Prostate gland (tissue), 2 donors: ENCODE data around the gene DMP1.

Source experiments
- POLR2A ChIP-seq: fragments of 450-650 bp; IDR thresholded peaks from one replicate; pipeline ENCODE4 v1.6.1; 2016; ENCODE audit warnings: antibody characterized with exemption, mild to moderate bottlenecking
- POLR2AphosphoS5 ChIP-seq: sonication (generic); formaldehyde crosslinking; IDR thresholded peaks from one replicate; pipeline ENCODE4 v1.6.1; 2017; ENCODE audit warnings: antibody characterized with exemption
- TF ChIP-seq, protein P1 (sequence below), 4 experiments: fragments of 200-600 bp in 2 of 4; fragments of 450-650 bp in 2 of 4; sonication (generic) in 2 of 4; IDR thresholded peaks; 1 replicate in 3 of 4; 2 replicates in 1 of 4; pipeline ENCODE4 v1.5.1; 2016 to 2019; ENCODE audit warnings: antibody characterized with exemption in 4 of 4, mild to moderate bottlenecking in 2 of 4, moderate library complexity in 2 of 4

DNA sequence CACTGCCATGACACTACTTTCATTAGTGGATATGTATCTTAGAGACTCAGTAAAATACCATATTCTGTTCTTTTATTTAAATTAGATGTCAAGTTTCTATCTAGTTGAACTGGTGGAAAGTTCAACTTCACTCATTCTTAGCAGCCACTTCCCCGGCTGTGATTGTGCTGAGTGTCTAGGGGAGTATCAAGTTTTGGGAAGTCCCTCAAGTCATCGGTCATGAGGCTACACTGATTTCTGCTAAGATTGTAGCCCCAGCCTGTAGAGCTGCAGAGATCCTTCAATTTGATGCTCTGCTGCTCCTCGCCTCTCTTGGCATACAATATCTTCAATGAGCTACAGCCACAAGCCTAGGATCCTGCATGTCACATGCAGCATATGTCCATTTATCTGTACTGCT lies 53.9 kb downstream of the DMP1 start:
- TF ChIP-seq POLR2A (no peak), POLR2AphosphoS5 (no peak)
- TF ChIP-seq, protein P1, sequence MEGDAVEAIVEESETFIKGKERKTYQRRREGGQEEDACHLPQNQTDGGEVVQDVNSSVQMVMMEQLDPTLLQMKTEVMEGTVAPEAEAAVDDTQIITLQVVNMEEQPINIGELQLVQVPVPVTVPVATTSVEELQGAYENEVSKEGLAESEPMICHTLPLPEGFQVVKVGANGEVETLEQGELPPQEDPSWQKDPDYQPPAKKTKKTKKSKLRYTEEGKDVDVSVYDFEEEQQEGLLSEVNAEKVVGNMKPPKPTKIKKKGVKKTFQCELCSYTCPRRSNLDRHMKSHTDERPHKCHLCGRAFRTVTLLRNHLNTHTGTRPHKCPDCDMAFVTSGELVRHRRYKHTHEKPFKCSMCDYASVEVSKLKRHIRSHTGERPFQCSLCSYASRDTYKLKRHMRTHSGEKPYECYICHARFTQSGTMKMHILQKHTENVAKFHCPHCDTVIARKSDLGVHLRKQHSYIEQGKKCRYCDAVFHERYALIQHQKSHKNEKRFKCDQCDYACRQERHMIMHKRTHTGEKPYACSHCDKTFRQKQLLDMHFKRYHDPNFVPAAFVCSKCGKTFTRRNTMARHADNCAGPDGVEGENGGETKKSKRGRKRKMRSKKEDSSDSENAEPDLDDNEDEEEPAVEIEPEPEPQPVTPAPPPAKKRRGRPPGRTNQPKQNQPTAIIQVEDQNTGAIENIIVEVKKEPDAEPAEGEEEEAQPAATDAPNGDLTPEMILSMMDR (IDR thresholded peaks at IDR 0.05), result no peak
